Small intestine (tissue), 7 donors: Measurements from ENCODE around the gene FBXW11. TPM values are rescaled to one million over a fixed set of nuclear protein-coding genes. Genes with fewer than 3 reads are reported as not detected.
"Not testable (repeated sequence)": the region's sequence is repeated elsewhere in the genome, so short reads cannot be mapped to it uniquely, and the experiment has no call there.

ENCODE experiments used
- DNase-seq, 2 donors: peaks; one replicate each; pipeline versions ENCODE4 v3.0.0 to v3.0.0-alpha.2; 2013
- FAIRE-seq: peaks from 2 replicates; lab custom pipeline; 2012; peaks lifted over from hg19 to GRCh38; lab: Jason Lieb, UNC
- H3K27ac ChIP-seq, 3 donors: one replicate each; pipeline ENCODE4 v1.5.1; 2013; ENCODE audit warnings: low read length in 2 of 3, mild to moderate bottlenecking in 2 of 3, control low read depth in 1 of 3, inconsistent platforms in 1 of 3, low read depth in 1 of 3, moderate library complexity in 1 of 3
- H3K27me3 ChIP-seq, 3 donors: one replicate each; pipeline ENCODE4 v1.6.1; 2013; ENCODE audit warnings: low read length in 3 of 3, inconsistent platforms in 1 of 3; ENCODE audit not compliant: control insufficient read depth in 3 of 3, insufficient read depth in 3 of 3
- H3K36me3 ChIP-seq, 3 donors: one replicate each; pipeline ENCODE4 v1.6.1; 2013; ENCODE audit warnings: low read length in 3 of 3, inconsistent platforms in 1 of 3, low read depth in 1 of 3, mild to moderate bottlenecking in 1 of 3, moderate library complexity in 1 of 3; ENCODE audit not compliant: control insufficient read depth in 3 of 3, insufficient read depth in 2 of 3
- H3K4me1 ChIP-seq, 3 donors: one replicate each; pipeline ENCODE4 v1.6.1; 2013; ENCODE audit warnings: low read length in 2 of 3, inconsistent platforms in 1 of 3, low read depth in 1 of 3, mild to moderate bottlenecking in 1 of 3, moderate library complexity in 1 of 3; ENCODE audit not compliant: control insufficient read depth in 3 of 3, insufficient read depth in 2 of 3
- H3K4me3 ChIP-seq, 3 donors: one replicate each; pipeline ENCODE4 v1.5.1; 2013; ENCODE audit warnings: low read length in 3 of 3, control low read depth in 1 of 3, inconsistent platforms in 1 of 3, low read depth in 1 of 3, mild to moderate bottlenecking in 1 of 3, moderate library complexity in 1 of 3
- H3K9me3 ChIP-seq, 2 donors: one replicate each; pipeline ENCODE4 v1.6.1; 2013; ENCODE audit warnings: low read depth in 1 of 2, low read length in 1 of 2; ENCODE audit not compliant: control insufficient read depth in 2 of 2, insufficient read depth in 1 of 2
- WGBS, 3 donors: extraction: QIAGEN DNeasy Blood & Tissue Kit; methylation state at CpG; one replicate each; pipeline ENCODE4 v1.1.7; 2013; 5-methylcytosine and 5-hydroxymethylcytosine counted together
- polyA plus RNA-seq, 4 donors: library from polyadenylated mRNA; stranded (reverse) in 3 of 4; unstranded in 1 of 4; fragments of 200-250 nt in 3 of 4; fragments of 120-200 nt in 1 of 4; gene quantifications; one replicate each; pipeline versions ENCODE4 v1.2.1 to v1.2.3, GENCODE V29; 2013
- donor health status: healthy with polysubstance abuse.
- donor health status: control.
- donor health status: control.
- donor health status: Bipolar disorder and iron deficiency.
- donor health status: healthy.

Gene FBXW11
- polyA plus RNA-seq, 4 donors, result 12.2 to 37.1 (median 15.8) TPM

GRCh38 chr5:171954721-171955120 is 51.7 kb downstream of the FBXW11 start:
- WGBS, 3 donors, result 5 to 33% (median 25%) methylated on average over 1 of the region's 1 CpG
- no peak for FAIRE-seq
- Histone ChIP-seq H3K27ac (no peak overlapping the region), H3K27me3 (no peaks in the 10 kb centered on the region), H3K36me3 (peaks cover 0 to 2% (median 0%) of the 10 kb centered on the region in 3 donors), H3K9me3 (no peaks in the 10 kb centered on the region), H3K4me3 (no peak overlapping the region), H3K4me1 (peaks cover 0 to 17% (median 9%) of the 10 kb centered on the region in 3 donors)
- DNase-seq, result peak in 1 of 2 donors; percentile 16

GRCh38 chr5:171953860-171954701 is 52.4 kb downstream of the FBXW11 start:
- no peaks in the 10 kb centered on the region for H3K9me3 ChIP-seq
- H3K27me3 ChIP-seq, result no peaks in the 10 kb centered on the region
- H3K4me3 ChIP-seq, result no peak overlapping the region
- FAIRE-seq (no peak), DNase-seq (peak in 1 of 2 donors; percentile 31)
- H3K36me3 ChIP-seq, result peaks cover 0 to 2% (median 0%) of the 10 kb centered on the region in 3 donors
- H3K4me1 ChIP-seq, result peaks cover 0 to 17% (median 9%) of the 10 kb centered on the region in 3 donors
- 78 to 82% (median 81%) methylated on average over 2 of the region's 2 CpGs for whole genome bisulfite sequencing, 3 donors
- H3K27ac ChIP-seq, result no peak overlapping the region

GRCh38 chr5:171952021-171952420 is 54.4 kb downstream of the FBXW11 start:
- Histone ChIP-seq H3K9me3 (no peaks in the 10 kb centered on the region), H3K27ac (no peak overlapping the region), H3K4me3 (no peak overlapping the region), H3K4me1 (peaks cover 0 to 10% (median 9%) of the 10 kb centered on the region in 3 donors), H3K36me3 (no peaks in the 10 kb centered on the region), H3K27me3 (no peaks in the 10 kb centered on the region)
- FAIRE-seq (no peak), DNase-seq (no peak)
- WGBS, 3 donors, result 75 to 89% (median 88%) methylated on average over 5 of the region's 5 CpGs

GRCh38 chr5:171951218-171951617 is 55.2 kb downstream of the FBXW11 start:
- WGBS, 3 donors, result 72 to 75% (median 72%) methylated on average over 4 of the region's 4 CpGs
- no peak overlapping the region for H3K27ac ChIP-seq
- no peak for FAIRE-seq
- H3K36me3 ChIP-seq, result no peaks in the 10 kb centered on the region
- no peaks in the 10 kb centered on the region for H3K27me3 ChIP-seq
- no peak for DNase-seq
- H3K9me3 ChIP-seq, result no peaks in the 10 kb centered on the region
- H3K4me3 ChIP-seq, result no peak overlapping the region
- H3K4me1 ChIP-seq, result peaks cover 6 to 9% (median 9%) of the 10 kb centered on the region in 3 donors

- Histone ChIP-seq H3K27me3 (no peaks in the 10 kb centered on the region), H3K9me3 (no peaks in the 10 kb centered on the region), H3K36me3 (no peaks in the 10 kb centered on the region), H3K4me3 (no peak overlapping the region), H3K4me1 (peaks cover 3 to 11% (median 10%) of the 10 kb centered on the region in 3 donors), H3K27ac (peak overlapping the region; percentile 2 to 76 (median 43))
- 96 to 98% (median 96%) methylated on average over 3 of the region's 3 CpGs for whole genome bisulfite sequencing, 3 donors
- peak in 1 of 2 donors; percentile 3 for DNase-seq
- no peak for FAIRE-seq
Measured at GRCh38 chr5:171946000-171946781, 60.2 kb downstream of the FBXW11 start.

- Histone ChIP-seq H3K27ac (peak overlapping the region in 2 of 3 donors; percentile 43 to 48), H3K36me3 (no peaks in the 10 kb centered on the region), H3K27me3 (no peaks in the 10 kb centered on the region), H3K4me1 (peaks cover 3 to 11% (median 10%) of the 10 kb centered on the region in 3 donors), H3K4me3 (no peak overlapping the region), H3K9me3 (no peaks in the 10 kb centered on the region)
- DNase-seq, result peak in 1 of 2 donors; percentile 87
- FAIRE-seq, result peak; percentile 10
- WGBS, 3 donors, result 24 to 64% (median 35%) methylated on average over 4 of the region's 4 CpGs
Measured at GRCh38 chr5:171945476-171945875, 61.0 kb downstream of the FBXW11 start.

- H3K27me3 ChIP-seq, result no peaks in the 10 kb centered on the region
- H3K27ac ChIP-seq, result peak overlapping the region in 2 of 3 donors; percentile 43 to 48
- H3K4me3 ChIP-seq, result no peak overlapping the region
- no peaks in the 10 kb centered on the region for H3K36me3 ChIP-seq
- DNase-seq, result no peak
- H3K9me3 ChIP-seq, result no peaks in the 10 kb centered on the region
- WGBS, 3 donors, result 47 to 80% (median 53%) methylated on average over 2 of the region's 2 CpGs
- no peak for FAIRE-seq
- H3K4me1 ChIP-seq, result peaks cover 4 to 11% (median 10%) of the 10 kb centered on the region in 3 donors
Measured at GRCh38 chr5:171945066-171945465, 61.4 kb downstream of the FBXW11 start.

- peak overlapping the region in 1 of 3 donors; percentile 33 for H3K27ac ChIP-seq
- H3K4me3 ChIP-seq, H3K36me3 ChIP-seq, FAIRE-seq, H3K9me3 ChIP-seq, H3K27me3 ChIP-seq, DNase-seq: not testable (repeated sequence)
- H3K4me1 ChIP-seq, result peaks cover 5 to 11% (median 10%) of the 10 kb centered on the region in 3 donors
- 11 to 40% (median 34%) methylated on average over 3 to 4 of the region's 6 CpGs for WGBS, 3 donors
Measured at GRCh38 chr5:171942112-171942516, 64.3 kb downstream of the FBXW11 start.
